Transverse colon (tissue), 4 donors: ENCODE measurements around the gene OR2T12. TPM values are rescaled to one million over a fixed set of nuclear protein-coding genes. Genes with fewer than 3 reads are reported as not detected.
"Not testable (repeated sequence)": the region's sequence is repeated elsewhere in the genome, so short reads cannot be mapped to it uniquely, and the experiment has no call there.

Experiments used
- DNase-seq: peaks from one replicate; pipeline ENCODE4 v3.0.0-alpha.2; 2019
- H3K27ac ChIP-seq, 4 donors: fragments of 200-600 bp; sonication (generic); 2 replicates each; pipeline ENCODE4 v1.5.1; 2016 to 2018; ENCODE audit warnings: inconsistent platforms in 4 of 4
- H3K27me3 ChIP-seq: fragments of 200-600 bp; sonication (generic); 2 replicates; pipeline ENCODE4 v1.5.1; 2017; ENCODE audit warnings: inconsistent platforms
- H3K36me3 ChIP-seq, 4 donors: fragments of 200-600 bp; sonication (generic); 2 replicates each; pipeline ENCODE4 v1.5.1; 2017 to 2019; ENCODE audit warnings: inconsistent platforms in 4 of 4
- H3K4me1 ChIP-seq, 4 donors: fragments of 200-600 bp; sonication (generic); 2 replicates each; pipeline ENCODE4 v1.5.1; 2017 to 2020; ENCODE audit warnings: inconsistent platforms in 4 of 4
- H3K4me3 ChIP-seq, 4 donors: fragments of 200-600 bp; sonication (generic); 1 replicate in 1 of 4; 2 replicates in 3 of 4; pipeline versions ENCODE4 v1.5.1 to v1.6.1; 2017 to 2019; ENCODE audit warnings: inconsistent platforms in 4 of 4
- H3K9me3 ChIP-seq, 2 donors: fragments of 200-600 bp; sonication (generic); 2 replicates each; pipeline ENCODE4 v1.5.1; 2017 to 2019; ENCODE audit warnings: inconsistent platforms in 2 of 2
- CTCF ChIP-seq, 5 experiments: fragments of 200-600 bp in 3 of 5; fragments of 450-650 bp in 2 of 5; sonication (generic) in 3 of 5; IDR thresholded peaks; 1 replicate in 2 of 5; 2 replicates in 3 of 5; pipeline ENCODE4 v1.5.1; 2016 to 2017; ENCODE audit warnings: antibody characterized with exemption in 5 of 5, inconsistent platforms in 3 of 5, mild to moderate bottlenecking in 2 of 5, moderate library complexity in 1 of 5
- EP300 ChIP-seq: sonication (generic); formaldehyde crosslinking; IDR thresholded peaks from one replicate; pipeline ENCODE4 v1.6.1; 2017; ENCODE audit warnings: antibody characterized with exemption, low read depth
- POLR2A ChIP-seq: fragments of 450-650 bp; IDR thresholded peaks from one replicate; pipeline ENCODE4 v1.6.1; 2016; ENCODE audit warnings: antibody characterized with exemption, mild to moderate bottlenecking, moderate library complexity
- POLR2AphosphoS5 ChIP-seq, 3 donors: sonication (generic); formaldehyde crosslinking; IDR thresholded peaks; one replicate each; pipeline ENCODE4 v1.6.1; 2016; ENCODE audit warnings: antibody characterized with exemption in 3 of 3
- WGBS, 2 donors: methylation state at CpG; one replicate each; pipeline ENCODE4 v1.1.5; 2018; ENCODE audit warnings: low coverage in 1 of 2; 5-methylcytosine and 5-hydroxymethylcytosine counted together
- in situ Hi-C, 4 donors: fragments of 200-750 bp; cut with MboI; loops; one replicate each; pipeline versions ENCODE4 v1.15.0 to v1.15.1; 2017; ENCODE audit warnings: low sequenced_read_pairs in 3 of 4, low pct_ligation_motif_present in 1 of 4, low pct_unique_long_range_greater_than_20kb in 1 of 4
- intact Hi-C: fragments of 100-400 bp; cut with DNase I; formaldehyde crosslinking; loops from one replicate; pipeline ENCODE4 v1.15.1; 2023; ENCODE audit warnings: low total_unique reads
- total RNA-seq, 4 donors: library from RNA; depleted of rRNA; stranded (reverse); fragments of >200 nt; gene quantifications; one replicate each; pipeline ENCODE4 v1.1.0, GENCODE V29; 2016

Gene OR2T12
- total RNA-seq, 4 donors from 2014 or later, result not detected

- Histone ChIP-seq H3K4me1 (no peaks in the 10 kb centered on the region), H3K27me3 (no peaks in the 10 kb centered on the region), H3K36me3 (no peaks in the 10 kb centered on the region), H3K27ac (no peak overlapping the region), H3K9me3 (no peaks in the 10 kb centered on the region), H3K4me3 (no peak overlapping the region)
- intact Hi-C loops (no loop called here), in situ Hi-C loops (no loop called here)
- DNase-seq, result no peak
- TF ChIP-seq CTCF (IDR thresholded peaks at IDR 0.05), result no peak
- TF ChIP-seq POLR2AphosphoS5 (IDR thresholded peaks at IDR 0.05), result no peak
- TF ChIP-seq EP300, result no peak
- WGBS, 2 donors, result 91% methylated on average over 10 of the region's 11 CpGs; no CpG with 5 or more reads in 1 of the 2 donors
Measured at GRCh38 chr1:248316796-248317195, 13.6 kb upstream of the OR2T12 start.

DNA sequence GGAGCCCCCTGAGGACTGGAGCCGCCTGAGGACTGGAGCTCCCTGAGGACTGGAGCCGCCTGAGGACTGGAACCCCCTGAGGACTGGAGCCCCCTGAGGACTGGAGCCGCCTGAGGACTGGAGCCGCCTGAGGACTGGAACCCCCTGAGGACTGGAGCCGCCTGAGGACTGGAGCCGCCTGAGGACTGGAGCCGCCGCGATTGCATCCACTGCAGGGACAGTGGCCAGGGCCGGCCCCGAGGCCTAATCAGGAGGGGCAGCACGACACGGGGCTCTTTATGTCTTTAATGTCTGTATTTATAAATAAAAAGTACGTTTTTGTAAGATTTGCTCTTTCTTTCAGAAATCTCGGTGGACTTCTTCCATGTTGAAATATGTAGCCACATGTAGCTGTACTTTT is 3.5 kb upstream of the OR2T12 start:
- H3K4me1 ChIP-seq, DNase-seq, H3K27ac ChIP-seq, H3K27me3 ChIP-seq, H3K4me3 ChIP-seq, H3K36me3 ChIP-seq, intact Hi-C loops, H3K9me3 ChIP-seq, in situ Hi-C loops: not testable (repeated sequence)
- 56 to 74% methylated on average over 2 to 10 of the region's 15 CpGs for WGBS, 2 donors

DNA sequence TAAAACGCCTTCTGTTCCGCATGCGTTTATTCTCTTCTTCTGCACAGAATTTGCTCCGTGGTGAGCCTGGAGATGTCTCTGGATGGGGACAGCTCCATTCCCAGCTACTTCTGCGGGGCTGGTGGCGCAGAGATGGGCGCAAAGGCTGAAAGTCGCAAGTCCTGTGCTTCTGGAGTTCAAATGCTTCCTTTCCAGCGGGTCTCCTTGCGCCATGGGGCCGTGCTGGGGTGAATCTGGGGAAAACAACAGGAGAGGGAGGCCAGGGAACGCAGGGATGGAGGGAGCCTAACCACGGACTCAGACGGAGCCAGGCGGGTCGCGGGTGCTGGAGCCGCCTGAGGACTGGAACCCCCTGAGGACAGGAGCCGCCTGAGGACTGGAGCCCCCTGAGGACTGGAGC is 2.9 kb upstream of the OR2T12 start:
- Histone ChIP-seq H3K4me1 (no peaks in the 10 kb centered on the region), H3K27me3 (no peaks in the 10 kb centered on the region), H3K27ac (no peak overlapping the region), H3K36me3 (no peaks in the 10 kb centered on the region), H3K9me3 (no peaks in the 10 kb centered on the region), H3K4me3 (no peak overlapping the region)
- intact Hi-C loops (no loop called here), in situ Hi-C loops (no loop called here)
- TF ChIP-seq POLR2AphosphoS5 (IDR thresholded peaks at IDR 0.05) (no peak), POLR2A (no peak), EP300 (no peak), CTCF (IDR thresholded peaks at IDR 0.05) (no peak)
- DNase-seq, result no peak
- WGBS, 2 donors, result 88 to 89% methylated on average over 7 to 19 of the region's 19 CpGs

DNA sequence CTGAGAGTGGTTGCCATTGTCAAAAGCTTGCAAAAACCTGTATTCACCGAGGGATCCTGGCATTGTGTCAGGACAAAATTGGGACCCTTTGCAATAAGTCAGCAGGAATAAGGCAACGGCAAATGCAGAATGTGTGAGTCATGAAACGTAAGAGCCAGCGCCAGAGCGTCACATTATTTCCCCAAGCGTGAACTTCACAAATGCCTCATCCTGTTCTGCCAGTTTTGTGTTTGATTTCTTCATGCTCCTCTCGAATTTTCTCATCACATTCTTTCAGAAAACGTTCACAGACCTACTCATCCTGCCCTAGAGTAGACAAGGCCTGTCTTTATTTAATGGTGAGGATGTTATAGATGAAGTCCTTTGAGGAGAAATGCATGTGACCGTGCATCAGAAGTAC is 2.4 kb upstream of the OR2T12 start:
- H3K27me3 ChIP-seq, intact Hi-C loops, H3K9me3 ChIP-seq, H3K4me3 ChIP-seq, in situ Hi-C loops, H3K27ac ChIP-seq, H3K36me3 ChIP-seq, H3K4me1 ChIP-seq, DNase-seq: not testable (repeated sequence)
- 48 to 68% methylated on average over 3 to 9 of the region's 9 CpGs for WGBS, 2 donors

- H3K9me3 ChIP-seq, result peaks cover 0 to 4% of the 10 kb centered on the region in 2 donors
- 51 to 58% methylated on average over 6 of the region's 6 CpGs for WGBS, 2 donors
- H3K36me3 ChIP-seq, result no peaks in the 10 kb centered on the region
- no peak overlapping the region for H3K4me3 ChIP-seq
- TF ChIP-seq EP300 (no peak), CTCF (IDR thresholded peaks at IDR 0.05) (no peak), POLR2AphosphoS5 (IDR thresholded peaks at IDR 0.05) (no peak), POLR2A (no peak)
- intact Hi-C loops, result no loop called here
- no peaks in the 10 kb centered on the region for H3K27me3 ChIP-seq
- DNase-seq, result no peak
- no peak overlapping the region for H3K27ac ChIP-seq
- in situ Hi-C loops, result no loop called here
- no peaks in the 10 kb centered on the region for H3K4me1 ChIP-seq
Measured at GRCh38 chr1:248288391-248288790, 14.8 kb downstream of the OR2T12 start.
